GM18508 (cell line): ENCODE measurements around the gene COBLL1.
"Not testable (repeated sequence)": the region's sequence is repeated elsewhere in the genome, so short reads cannot be mapped to it uniquely, and the experiment has no call there.

Experiments
- ATAC-seq: cut with Tn5 transposase; IDR thresholded peaks from one replicate; pipeline ENCODE4 v1.9.1; 2021; ENCODE audit warnings: moderate number of reproducible peaks; ENCODE audit not compliant: insufficient read depth, unreplicated experiment

Gene COBLL1, protein sequence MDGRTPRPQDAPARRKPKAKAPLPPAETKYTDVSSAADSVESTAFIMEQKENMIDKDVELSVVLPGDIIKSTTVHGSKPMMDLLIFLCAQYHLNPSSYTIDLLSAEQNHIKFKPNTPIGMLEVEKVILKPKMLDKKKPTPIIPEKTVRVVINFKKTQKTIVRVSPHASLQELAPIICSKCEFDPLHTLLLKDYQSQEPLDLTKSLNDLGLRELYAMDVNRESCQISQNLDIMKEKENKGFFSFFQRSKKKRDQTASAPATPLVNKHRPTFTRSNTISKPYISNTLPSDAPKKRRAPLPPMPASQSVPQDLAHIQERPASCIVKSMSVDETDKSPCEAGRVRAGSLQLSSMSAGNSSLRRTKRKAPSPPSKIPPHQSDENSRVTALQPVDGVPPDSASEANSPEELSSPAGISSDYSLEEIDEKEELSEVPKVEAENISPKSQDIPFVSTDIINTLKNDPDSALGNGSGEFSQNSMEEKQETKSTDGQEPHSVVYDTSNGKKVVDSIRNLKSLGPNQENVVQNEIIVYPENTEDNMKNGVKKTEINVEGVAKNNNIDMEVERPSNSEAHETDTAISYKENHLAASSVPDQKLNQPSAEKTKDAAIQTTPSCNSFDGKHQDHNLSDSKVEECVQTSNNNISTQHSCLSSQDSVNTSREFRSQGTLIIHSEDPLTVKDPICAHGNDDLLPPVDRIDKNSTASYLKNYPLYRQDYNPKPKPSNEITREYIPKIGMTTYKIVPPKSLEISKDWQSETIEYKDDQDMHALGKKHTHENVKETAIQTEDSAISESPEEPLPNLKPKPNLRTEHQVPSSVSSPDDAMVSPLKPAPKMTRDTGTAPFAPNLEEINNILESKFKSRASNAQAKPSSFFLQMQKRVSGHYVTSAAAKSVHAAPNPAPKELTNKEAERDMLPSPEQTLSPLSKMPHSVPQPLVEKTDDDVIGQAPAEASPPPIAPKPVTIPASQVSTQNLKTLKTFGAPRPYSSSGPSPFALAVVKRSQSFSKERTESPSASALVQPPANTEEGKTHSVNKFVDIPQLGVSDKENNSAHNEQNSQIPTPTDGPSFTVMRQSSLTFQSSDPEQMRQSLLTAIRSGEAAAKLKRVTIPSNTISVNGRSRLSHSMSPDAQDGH

GRCh38 chr2:164841719-164842623 is at the start of gene COBLL1:
Gene COBLL1 (minus strand): TSS chr2:164841823. CDS start chr2:164841196, 627 bp downstream.
- peak; percentile 46 for ATAC-seq

DNA sequence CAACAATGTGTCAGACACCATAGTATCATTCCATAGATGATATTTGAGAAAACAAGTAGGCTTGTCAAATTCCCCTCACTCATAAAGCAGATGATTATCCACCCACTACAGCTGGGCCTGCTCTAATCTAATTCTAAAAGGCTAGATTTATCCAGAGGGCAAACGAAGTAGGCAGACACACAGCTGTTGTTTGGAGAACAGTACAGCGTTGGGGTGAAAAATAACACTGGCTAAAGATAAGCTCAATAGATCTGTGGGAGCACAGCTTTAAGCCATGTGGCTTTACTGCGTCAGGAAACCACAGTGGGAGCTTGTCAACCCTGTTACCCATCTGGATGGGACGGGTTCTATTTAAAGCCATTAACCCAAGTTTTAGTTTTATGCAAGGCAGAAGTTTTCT is 48.9 kb upstream of the COBLL1 start:
- ATAC-seq: no peak

DNA sequence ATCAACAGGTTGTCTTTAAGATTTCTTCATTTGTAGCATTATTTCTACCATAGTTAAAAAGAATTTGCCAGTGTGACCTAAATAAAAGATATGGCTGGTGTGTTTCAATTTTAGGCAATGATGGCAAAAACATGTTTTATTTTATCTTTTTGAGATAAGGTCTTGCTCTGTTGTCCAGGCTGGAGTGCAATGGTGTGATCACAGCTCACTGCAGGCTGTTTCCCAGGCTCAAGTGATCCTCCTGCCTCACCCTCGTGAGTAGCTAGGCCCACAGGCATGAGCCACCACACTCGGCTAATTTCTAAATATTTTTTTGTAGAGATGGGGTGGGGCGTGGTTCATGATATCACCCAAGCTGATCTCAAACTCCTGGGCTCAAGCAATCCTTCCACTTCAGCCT is 47.0 kb upstream of the COBLL1 start:
- no peak for ATAC-seq

- ATAC-seq: no peak
Measured at GRCh38 chr2:164887434-164888144, 46.0 kb upstream of the COBLL1 start.

DNA sequence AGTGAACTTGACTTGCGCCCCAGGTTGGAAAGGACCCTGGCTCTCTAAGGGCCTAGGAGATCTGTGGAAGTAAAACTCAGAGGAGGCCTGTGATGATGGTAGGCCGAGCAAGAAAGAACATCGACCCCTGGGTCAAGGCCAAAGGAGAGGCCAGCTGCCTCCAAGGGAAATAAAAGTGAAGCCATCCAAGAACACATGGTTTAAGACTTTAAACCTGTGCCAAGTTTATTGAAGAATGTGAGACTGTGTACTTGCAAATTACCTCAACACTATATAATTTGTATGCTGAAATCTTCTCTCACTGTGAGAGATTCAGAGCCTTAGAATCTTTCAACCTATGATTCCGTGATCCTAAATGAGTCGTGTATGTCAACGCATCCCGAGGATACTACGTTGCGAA is 40.7 kb upstream of the COBLL1 start:
- no peak for ATAC-seq

- no peak for ATAC-seq
Measured at GRCh38 chr2:164881524-164881923, 39.9 kb upstream of the COBLL1 start.

DNA sequence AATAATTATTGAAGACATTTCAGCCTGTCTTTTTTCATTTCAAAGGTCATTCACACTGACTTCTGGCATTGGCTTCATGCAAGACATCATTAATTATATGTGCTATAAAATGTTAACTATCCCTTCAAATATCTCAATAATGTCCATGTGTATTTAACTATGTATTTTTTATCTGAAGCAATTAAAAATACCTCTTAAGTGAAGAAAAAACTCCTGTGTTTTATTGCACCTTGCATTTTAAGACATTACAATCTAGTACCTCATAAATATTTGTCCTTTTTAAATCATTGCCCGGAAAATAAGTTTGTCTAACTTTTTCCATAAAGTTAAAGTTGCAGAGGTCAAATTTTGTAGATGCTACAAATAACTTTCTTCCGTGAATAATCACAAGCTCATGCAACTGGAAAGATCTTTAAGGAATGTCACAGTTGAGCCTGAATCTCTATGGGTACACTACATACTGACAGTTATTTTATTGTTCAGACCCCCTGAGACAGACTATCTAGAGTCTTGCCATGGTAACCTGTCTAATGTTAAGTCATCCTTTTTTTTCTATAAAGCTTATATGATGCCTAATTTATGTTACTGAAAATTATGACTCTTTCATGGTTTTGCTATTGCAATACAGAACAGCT is 38.4 kb upstream of the COBLL1 start:
- ATAC-seq: no peak

DNA sequence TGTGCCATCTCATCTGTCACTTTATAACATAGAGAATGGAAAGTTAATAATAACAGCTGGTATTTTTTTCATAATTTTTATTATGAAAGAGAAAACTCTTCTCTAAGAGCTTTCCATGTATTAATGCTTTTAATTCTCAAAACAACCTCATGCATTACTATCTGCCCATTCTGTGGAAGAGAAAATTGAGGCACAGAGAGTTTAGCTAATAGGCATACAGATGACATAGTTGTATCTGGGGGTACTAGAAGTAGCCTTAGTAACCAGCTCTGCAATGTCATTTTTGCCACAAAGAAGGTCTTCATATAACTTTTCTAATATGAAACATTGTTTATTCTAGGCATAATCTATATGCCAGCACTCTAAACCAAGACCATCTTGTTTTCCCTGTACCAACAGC is 36.3 kb upstream of the COBLL1 start:
- no peak for ATAC-seq

DNA sequence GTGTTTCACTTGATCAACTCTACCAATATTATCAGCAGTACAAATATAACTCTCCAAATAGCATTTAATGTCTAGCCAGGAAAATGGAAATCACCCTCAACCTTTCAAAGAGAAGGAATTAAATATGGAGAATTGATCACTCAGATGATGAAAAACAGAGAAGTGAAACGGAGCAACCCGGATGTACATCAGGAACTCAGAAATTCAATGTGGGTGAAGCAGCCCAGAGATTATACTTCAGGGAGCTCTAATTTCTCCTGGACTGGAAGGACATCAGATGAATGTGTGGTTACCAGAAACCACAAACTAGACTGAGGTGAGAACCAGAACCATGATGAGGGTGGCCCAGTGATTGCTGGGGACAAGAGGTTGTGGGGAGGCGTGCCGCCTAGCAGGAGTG is 35.5 kb upstream of the COBLL1 start:
- ATAC-seq: no peak

DNA sequence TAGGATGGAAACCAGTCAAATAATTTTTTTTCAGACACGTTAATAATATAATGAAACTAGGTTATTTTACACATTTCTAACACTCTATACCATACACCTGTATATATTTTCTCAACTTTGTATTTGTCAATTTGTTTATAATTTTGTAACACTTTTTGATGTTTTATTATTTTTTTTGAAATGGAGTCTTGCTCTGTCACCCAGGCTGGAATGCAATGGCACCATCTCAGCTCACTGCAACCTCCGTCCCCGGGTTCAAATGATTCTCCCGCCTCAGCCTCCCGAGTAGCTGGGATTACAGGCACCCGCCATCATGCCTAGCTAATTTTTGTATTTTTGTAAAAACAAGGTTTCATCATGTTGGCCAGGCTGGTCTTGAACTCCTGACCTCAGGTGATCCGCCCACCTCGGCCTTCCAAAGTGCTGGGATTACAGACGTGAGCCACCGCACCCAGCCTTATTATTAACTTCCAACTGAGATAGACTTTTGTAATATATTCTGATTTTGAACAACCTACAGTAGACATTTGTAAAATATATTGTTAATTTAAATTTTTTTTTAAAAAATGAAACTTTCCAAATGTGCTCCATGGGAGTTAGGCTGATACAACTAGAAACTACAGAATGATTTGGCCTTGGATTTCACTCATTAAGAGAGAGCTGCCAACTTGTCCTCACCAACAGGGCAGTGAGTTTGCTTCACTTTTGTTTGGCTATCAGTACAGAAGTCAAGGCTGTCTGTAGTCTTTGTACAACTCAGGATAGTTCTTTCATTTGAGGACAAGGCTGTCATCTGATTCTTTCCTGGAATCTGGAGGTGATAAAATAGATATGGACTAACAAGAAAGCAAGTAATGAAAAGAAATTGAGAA is 33.9 kb upstream of the COBLL1 start:
- no peak for ATAC-seq

GRCh38 chr2:164873210-164873908 is 31.7 kb upstream of the COBLL1 start:
- ATAC-seq: no peak

DNA sequence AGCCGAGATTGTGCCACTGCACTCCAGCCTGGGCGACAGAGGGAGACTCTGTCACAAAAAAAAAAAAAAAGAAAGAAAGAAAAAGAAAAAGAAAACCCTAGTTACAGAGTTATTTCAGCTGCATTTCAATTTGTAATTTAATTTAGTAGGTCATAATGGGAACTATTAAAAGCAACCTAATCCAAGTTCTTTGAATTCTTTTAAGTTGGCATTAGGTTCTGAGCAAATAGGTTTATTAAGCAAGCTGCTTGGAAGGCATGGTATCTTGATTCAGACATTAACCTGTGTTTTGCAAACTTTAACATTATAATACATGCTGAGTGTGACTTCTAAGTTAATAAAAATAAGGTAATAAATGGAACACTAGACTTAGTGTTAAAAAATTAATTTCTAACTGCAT is 29.8 kb upstream of the COBLL1 start:
- no peak for ATAC-seq

DNA sequence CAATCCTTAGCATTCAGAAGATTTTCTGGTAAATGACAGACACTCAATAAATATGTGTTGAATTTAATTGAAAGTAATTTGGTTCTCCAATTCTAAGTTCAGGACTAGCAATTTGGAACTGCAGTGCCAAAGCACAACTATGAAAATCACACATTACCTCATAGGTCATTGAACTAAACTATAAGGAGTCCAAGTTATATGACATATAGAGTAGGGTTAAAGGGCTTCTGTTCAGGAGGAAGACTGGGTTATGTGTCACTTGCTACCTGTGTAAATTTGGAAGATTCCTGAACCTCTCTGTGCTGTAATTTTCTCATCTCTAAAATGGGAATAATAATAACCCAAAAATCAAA is 27.8 kb upstream of the COBLL1 start:
- ATAC-seq: no peak

GRCh38 chr2:164868563-164869419 is 27.2 kb upstream of the COBLL1 start:
- ATAC-seq: no peak

- ATAC-seq: no peak
Measured at GRCh38 chr2:164867779-164868397, 26.3 kb upstream of the COBLL1 start.

DNA sequence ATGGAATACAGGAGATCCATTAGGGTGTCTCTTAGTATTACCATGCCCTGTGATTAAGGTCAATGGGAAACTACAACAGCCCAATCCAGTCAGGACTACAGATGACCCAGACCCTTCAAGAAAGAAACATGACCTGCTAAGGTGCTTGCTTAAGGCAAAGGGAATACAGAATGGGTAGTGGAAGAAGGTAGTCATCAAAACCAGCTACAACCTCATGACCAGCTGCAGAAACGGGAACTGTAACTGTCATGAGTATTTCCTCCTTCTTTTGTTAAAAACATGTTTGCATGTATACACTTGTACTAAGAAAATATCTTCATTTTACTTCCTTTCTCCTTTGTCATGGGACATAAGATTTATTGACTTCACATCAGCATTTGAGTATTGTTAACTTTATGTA is 24.8 kb upstream of the COBLL1 start:
- ATAC-seq: not testable (repeated sequence)
